HG03354 (cell line): ENCODE measurements around the gene VPS29.

ENCODE experiments used
- ATAC-seq: cut with Tn5 transposase; IDR thresholded peaks from one replicate; pipeline ENCODE4 v1.9.1; 2021; ENCODE audit warnings: mild to moderate bottlenecking; ENCODE audit not compliant: unreplicated experiment, poor library complexity, severe bottlenecking

Gene VPS29

GRCh38 chr12:110453569-110454296 lies 48.2 kb downstream of the VPS29 start:
- ATAC-seq: no peak

GRCh38 chr12:110451263-110451662 lies 50.6 kb downstream of the VPS29 start:
- no peak for ATAC-seq

GRCh38 chr12:110449799-110450497 lies 52.0 kb downstream of the VPS29 start, which contains the start of gene ARPC3:
ARPC3 (minus strand) TSS chr12:110450337; CDS start chr12:110450260, 77 bp downstream.
- peak; percentile 93 for ATAC-seq

- ATAC-seq: no peak
Observed at GRCh38 chr12:110444455-110444854, 57.5 kb downstream of the VPS29 start.
